Lung (tissue), 12 donors: Measurements from ENCODE around the gene SPATA21. TPM values are rescaled to one million over a fixed set of nuclear protein-coding genes. Genes with fewer than 3 reads are reported as not detected.

ENCODE experiments used
- ATAC-seq: fragments of 200-7000 bp; cut with Tn5 transposase; one replicate; pipeline ENCODE4 v1.9.1; 2020; ENCODE audit warnings: moderate number of reproducible peaks; ENCODE audit not compliant: insufficient read depth, low FRiP score
- DNase-seq, 3 donors: peaks; one replicate each; pipeline ENCODE4 v3.0.0-alpha.2; 2013 to 2017
- H3K27ac ChIP-seq, 2 donors: one replicate each; pipeline ENCODE4 v1.5.1; 2013; ENCODE audit warnings: mild to moderate bottlenecking in 2 of 2, moderate library complexity in 2 of 2, control low read depth in 1 of 2, inconsistent platforms in 1 of 2, low read depth in 1 of 2, low read length in 1 of 2
- H3K27me3 ChIP-seq, 3 donors: one replicate each; pipeline ENCODE4 v1.5.1; 2013; ENCODE audit warnings: low read length in 2 of 3; ENCODE audit not compliant: control insufficient read depth in 3 of 3, insufficient read depth in 3 of 3
- H3K36me3 ChIP-seq, 4 donors: one replicate each; pipeline ENCODE4 v1.5.1; 2013; ENCODE audit warnings: low read length in 4 of 4, mild to moderate bottlenecking in 1 of 4, moderate library complexity in 1 of 4; ENCODE audit not compliant: control insufficient read depth in 4 of 4, insufficient read depth in 4 of 4
- H3K4me1 ChIP-seq, 5 donors: one replicate each; pipeline ENCODE4 v1.5.1; 2013; ENCODE audit warnings: low read length in 5 of 5, mild to moderate bottlenecking in 2 of 5, moderate library complexity in 1 of 5; ENCODE audit not compliant: control insufficient read depth in 5 of 5, insufficient read depth in 5 of 5
- H3K4me3 ChIP-seq: one replicate; pipeline ENCODE4 v1.5.1; 2013; ENCODE audit warnings: mild to moderate bottlenecking, control low read depth, moderate library complexity
- H3K9ac ChIP-seq, 2 donors: one replicate each; pipeline ENCODE4 v1.5.1; 2013; ENCODE audit warnings: low read length in 2 of 2, control low read depth in 1 of 2; ENCODE audit not compliant: insufficient read depth in 1 of 2
- H3K9me3 ChIP-seq, 4 donors: one replicate each; pipeline ENCODE4 v1.5.1; 2013; ENCODE audit warnings: low read length in 3 of 4, mild to moderate bottlenecking in 1 of 4, moderate library complexity in 1 of 4; ENCODE audit not compliant: control insufficient read depth in 4 of 4, insufficient read depth in 3 of 4
- CTCF ChIP-seq: IDR thresholded peaks from 2 replicates; pipeline ENCODE4 v1.5.1; 2012; ENCODE audit warnings: mild to moderate bottlenecking; ENCODE audit errors: control extremely low read depth, extremely low read depth
- WGBS, 2 donors: extraction: QIAGEN DNeasy Blood & Tissue Kit; methylation state at CpG; one replicate each; pipeline ENCODE4 v1.1.7; 2013; 5-methylcytosine and 5-hydroxymethylcytosine counted together
- polyA plus RNA-seq, 2 donors: library from polyadenylated mRNA; stranded (reverse); fragments of 200-250 nt; gene quantifications; one replicate each; pipeline ENCODE4 v1.2.1, GENCODE V29; 2013
- total RNA-seq, 2 donors: library from RNA; depleted of rRNA in 1 of 2; stranded (reverse); fragments of >200 nt in 1 of 2; gene quantifications; one replicate each; pipeline ENCODE4 v1.2.1, GENCODE V29; 2014 to 2021
- donor health status: control.
- donor health status: control.
- donor health status: Bipolar disorder and iron deficiency.
- donor health status: healthy.
- donor health status: DM: yes; HTN: yes; CAD: no.

The SPATA21 gene
- total and polyA plus RNA-seq, 4 donors: 0.14 to 0.15 TPM; not detected in 2

- Histone ChIP-seq H3K36me3 (peaks cover 0 to 3% (median 0%) of the 10 kb centered on the region in 4 donors), H3K27ac (no peak overlapping the region), H3K4me3 (no peak overlapping the region), H3K9ac (no peak overlapping the region), H3K4me1 (peaks cover under 1 to 24% (median 3%) of the 10 kb centered on the region in 5 donors), H3K9me3 (peaks cover 0 to 2% (median 0%) of the 10 kb centered on the region in 4 donors), H3K27me3 (no peaks in the 10 kb centered on the region)
- DNase-seq (no peak), ATAC-seq (no peak)
- TF ChIP-seq CTCF: no peak
- WGBS, 2 donors: 76 to 82% methylated on average over 4 of the region's 4 CpGs
Observed at GRCh38 chr1:16380868-16381267, 56.4 kb downstream of the SPATA21 start.

DNA sequence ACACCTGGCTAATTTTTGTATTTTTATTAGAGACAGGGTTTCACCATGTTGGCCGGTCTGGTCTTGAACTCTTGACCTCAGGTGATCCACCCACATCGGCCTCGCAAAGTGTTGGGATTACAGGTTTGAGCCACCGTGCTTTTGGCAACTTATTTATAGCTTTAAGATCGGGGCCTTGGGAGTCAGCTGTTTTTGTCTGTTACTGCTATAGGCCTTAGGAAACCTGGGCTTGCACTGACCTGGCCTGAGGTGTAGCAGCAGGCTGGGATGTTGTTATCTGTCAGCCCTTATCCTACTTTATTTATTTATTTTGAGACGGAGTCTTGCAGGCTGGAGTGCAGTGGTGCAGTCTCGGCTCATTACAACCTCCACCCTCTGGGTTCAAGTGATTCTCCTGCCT, 58.8 kb downstream of the SPATA21 start:
- peaks cover 0 to 1% (median 0%) of the 10 kb centered on the region in 4 donors for H3K36me3 ChIP-seq
- ATAC-seq (no peak), DNase-seq (no peak)
- H3K9me3 ChIP-seq: peaks cover 0 to 2% (median 0%) of the 10 kb centered on the region in 4 donors
- H3K4me3 ChIP-seq: no peak overlapping the region
- TF ChIP-seq CTCF: no peak
- H3K9ac ChIP-seq: no peak overlapping the region
- no peaks in the 10 kb centered on the region for H3K27me3 ChIP-seq
- no peak overlapping the region for H3K27ac ChIP-seq
- 89 to 90% methylated on average over 7 of the region's 7 CpGs for WGBS, 2 donors
- peaks cover 8 to 28% (median 10%) of the 10 kb centered on the region in 5 donors for H3K4me1 ChIP-seq

- peak overlapping the region in 1 of 2 donors; percentile 57 for H3K27ac ChIP-seq
- 76 to 84% methylated on average over 4 of the region's 4 CpGs for WGBS, 2 donors
Observed at GRCh38 chr1:16376971-16377370, 60.3 kb downstream of the SPATA21 start.

More at GRCh38 chr1:16376971-16377370, 60.3 kb downstream of the SPATA21 start:
- DNase-seq: no peak
- peaks cover 10 to 37% (median 14%) of the 10 kb centered on the region in 5 donors for H3K4me1 ChIP-seq
- H3K4me3 ChIP-seq: no peak overlapping the region
- H3K9me3 ChIP-seq: peaks cover 0 to 2% (median 0%) of the 10 kb centered on the region in 4 donors
- H3K27me3 ChIP-seq: no peaks in the 10 kb centered on the region
- no peak for ATAC-seq
- no peak for TF ChIP-seq CTCF
- no peak overlapping the region for H3K9ac ChIP-seq
- H3K36me3 ChIP-seq: peaks cover 0 to 2% (median under 1%) of the 10 kb centered on the region in 4 donors
